Measurements from ENCODE around the gene LDLRAD4.

LDLRAD4 gene

DNA sequence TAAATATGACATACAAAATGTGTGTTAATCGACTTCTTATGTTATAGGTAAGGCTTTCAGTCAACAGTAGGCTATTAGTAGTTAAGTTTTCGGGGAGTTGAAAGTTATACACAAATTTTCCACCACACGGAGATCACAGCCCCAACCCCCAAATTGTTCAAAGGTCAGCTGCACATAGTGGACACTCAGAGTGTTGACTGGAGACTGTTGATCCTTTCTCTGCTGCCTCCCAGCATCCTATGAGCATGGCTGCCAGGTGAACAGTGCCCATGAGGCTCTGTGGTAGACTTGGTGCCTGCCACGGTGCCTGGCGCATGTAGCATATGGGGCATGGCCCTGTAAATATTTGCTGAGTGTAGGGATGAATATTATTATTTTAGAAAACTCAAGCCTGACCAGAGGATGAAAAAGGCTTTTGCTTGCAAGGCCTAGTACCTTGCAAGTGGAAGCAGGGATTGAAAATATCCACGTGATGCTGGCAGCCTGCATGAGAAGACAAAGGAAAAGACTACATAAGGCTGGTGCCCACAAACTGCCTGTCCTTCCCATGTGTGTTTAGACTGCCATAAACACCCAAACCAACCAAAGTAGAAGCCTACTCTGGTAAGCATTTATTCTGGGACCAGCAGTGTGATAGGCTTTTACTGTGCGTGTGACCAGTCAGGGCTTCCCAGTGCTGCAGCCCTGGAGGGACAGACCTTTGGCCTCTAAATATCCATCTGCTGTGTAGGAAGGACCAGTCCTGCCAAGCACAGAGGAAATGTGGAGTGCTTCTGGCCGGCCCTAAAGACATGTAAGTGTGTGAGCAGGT, 226.1 kb downstream of the LDLRAD4 start:
- DNase-seq (ENCODE audit: low read depth in 3 of 3): no peak

DNA sequence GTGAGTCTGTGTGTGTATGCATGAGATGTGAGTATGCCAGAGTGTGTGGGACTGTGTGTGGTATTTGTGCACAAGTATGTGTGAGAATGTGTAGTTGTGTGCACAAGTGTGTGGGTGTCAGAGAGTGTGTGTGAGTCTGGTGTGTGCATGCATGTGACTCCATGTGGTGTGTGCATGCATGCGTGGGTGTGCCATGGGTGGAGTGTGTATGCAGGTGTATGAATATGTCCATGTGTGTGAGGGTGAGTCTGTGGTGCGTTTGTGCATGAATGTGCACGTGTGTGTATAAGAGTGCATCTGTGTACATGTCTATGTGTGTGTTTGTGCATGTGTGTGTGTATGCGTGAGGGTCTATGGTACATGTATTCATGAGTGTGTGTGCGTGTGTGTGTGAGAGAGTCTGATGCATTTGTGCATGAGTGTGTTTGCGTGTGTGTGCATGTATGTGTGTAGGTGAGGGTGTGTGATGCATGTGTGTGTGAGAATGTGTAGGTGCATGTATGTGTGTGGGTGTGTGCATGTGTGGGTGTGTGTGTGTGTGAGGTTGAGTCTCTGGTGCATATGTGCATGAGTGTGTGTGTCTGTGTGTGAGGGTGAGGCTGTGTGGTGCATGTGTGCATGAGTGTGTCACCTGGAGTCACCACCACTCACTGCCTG, 226.8 kb downstream of the LDLRAD4 start:
- no peak for DNase-seq (ENCODE audit: low read depth in 3 of 3)

DNA sequence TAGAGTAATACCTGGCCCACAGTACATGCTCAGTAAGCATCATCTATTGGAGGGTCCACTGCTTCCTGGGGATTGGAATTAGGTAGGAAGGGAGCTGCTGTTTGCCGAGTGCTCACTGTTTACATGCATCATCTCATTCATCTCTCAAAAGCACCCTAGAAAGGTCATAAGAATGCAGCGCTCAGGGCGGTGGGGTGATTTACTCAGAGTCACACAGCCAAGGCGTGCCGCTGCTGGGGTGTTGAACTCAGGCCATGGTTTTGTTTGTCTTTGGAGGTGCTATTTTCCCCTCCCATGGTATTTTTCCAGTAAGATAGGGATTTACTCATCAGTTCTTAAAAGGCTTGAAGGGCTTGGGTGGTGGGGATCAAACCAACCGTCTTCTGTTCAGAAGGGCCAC, 227.5 kb downstream of the LDLRAD4 start:
- DNase-seq (ENCODE audit: low read depth in 3 of 3): no peak

DNA sequence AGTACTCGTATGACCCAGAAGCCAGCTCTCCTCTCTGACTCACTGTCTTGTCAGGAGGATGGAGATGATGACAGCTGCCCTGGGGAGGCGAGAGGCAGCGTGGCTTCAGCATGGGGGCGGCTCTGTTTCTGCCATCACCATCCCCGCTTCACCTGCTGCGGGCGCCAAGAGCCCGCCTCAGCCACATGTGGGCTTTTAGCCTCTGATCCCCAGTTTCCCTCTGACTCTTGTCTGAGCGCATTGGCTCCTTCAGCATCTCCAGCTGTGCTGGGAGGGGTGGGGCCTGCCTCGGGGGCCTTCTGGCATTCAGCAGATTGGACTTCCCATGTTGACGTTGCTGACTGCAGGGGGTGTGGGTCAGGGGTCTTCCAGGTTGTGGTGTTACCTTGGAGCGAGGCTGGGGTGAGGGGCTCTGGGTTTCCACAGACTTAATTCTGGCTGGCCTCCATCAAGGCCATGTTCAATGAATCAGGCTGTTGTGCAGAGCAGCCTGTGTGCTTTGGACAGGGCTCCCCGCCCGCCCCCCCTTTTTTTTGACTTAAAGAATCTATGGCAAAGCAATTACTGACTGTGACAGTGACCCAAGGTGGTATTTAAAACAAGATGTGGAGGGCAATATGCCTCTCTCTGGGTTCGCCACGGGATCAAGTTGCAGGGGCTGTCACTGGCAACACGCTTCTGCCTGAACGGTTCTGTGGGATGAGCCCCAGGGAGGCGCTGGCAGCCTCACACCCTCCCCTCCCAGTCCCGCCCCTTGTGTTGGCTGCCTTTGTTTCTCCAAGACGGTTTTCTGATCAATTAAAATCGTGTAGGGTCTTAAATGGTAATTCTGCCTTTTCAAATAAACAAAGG, 228.3 kb downstream of the LDLRAD4 start:
- DNase-seq (ENCODE audit: low read depth in 3 of 3): no peak

DNA sequence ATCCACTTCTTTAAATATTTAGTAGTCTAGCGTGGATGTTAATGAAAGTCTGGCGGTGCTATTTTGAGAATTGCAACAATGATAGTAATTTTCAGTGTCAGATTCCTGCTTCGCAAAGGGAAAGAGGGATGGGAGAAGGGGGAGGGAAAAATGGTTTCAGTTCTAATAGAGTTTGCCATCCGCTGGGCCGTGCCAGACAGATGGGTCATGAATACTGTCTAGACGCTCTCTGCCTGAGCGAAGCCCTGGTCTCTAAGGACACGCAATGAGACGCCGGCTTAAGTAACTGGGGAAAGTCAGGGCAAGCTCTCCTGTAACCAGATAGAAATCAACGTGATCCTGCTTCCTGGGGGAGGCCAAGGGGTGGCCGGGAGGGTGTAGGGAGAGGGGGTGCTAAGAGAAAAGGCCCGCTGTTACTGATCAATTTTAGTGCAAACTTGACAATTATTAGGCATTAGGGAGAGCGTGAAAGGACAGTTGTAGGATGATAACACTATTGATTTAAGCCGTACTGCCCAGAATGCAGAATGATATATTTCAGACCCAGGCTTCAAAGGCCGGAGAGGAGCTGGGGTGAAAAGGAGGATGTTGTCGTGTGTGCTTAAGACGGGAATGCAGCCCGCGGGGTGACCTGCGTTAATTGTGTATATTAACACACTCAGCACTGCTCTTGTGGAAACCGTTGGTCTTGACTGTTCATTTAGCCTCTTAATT, 229.2 kb downstream of the LDLRAD4 start:
- no peak for DNase-seq (ENCODE audit: low read depth in 3 of 3)

DNA sequence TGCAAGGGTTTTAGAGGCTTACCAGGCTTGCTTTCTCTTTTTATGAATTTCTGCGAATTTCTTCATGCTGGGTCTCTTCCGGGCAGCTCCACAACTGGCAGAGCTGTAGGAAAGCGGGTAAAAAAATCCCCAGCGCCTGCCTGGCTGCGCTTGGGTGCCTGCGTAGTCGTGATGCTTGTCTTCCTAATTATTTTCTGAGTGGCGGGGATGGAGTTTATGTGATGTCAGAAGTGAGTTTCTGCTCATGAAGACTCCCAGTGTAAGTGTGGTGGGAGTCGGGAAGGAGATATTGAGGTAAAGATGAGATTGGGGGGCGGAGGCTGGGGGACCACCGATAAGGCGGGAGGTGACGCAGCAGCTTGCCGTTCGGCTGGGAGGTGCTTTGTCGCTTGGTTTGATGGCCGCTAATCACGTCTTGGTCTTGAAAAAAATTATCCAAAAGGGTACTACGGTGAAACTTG, 229.8 kb downstream of the LDLRAD4 start:
- DNase-seq (ENCODE audit: low read depth in 3 of 3): no peak

DNA sequence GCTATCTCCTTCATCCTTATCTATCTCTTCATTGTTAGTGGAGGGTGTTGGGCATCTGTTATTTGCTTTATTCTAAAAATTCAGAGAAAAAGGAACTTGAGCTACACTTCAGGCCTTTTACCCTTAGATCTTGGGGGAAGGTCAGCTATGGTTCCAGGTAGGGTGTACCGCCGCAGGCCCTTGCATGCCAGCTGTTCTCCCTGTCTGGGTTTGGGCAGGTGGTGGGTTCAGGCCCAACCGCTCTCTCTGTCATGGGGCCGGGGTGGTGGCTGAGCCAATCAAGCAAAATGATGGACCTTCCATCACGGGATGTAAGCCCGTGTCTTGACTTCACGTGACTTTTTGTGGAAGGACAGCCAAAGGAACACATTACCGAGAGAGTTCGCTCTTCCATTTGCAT, 231.1 kb downstream of the LDLRAD4 start:
- DNase-seq (ENCODE audit: low read depth in 3 of 3): no peak

DNA sequence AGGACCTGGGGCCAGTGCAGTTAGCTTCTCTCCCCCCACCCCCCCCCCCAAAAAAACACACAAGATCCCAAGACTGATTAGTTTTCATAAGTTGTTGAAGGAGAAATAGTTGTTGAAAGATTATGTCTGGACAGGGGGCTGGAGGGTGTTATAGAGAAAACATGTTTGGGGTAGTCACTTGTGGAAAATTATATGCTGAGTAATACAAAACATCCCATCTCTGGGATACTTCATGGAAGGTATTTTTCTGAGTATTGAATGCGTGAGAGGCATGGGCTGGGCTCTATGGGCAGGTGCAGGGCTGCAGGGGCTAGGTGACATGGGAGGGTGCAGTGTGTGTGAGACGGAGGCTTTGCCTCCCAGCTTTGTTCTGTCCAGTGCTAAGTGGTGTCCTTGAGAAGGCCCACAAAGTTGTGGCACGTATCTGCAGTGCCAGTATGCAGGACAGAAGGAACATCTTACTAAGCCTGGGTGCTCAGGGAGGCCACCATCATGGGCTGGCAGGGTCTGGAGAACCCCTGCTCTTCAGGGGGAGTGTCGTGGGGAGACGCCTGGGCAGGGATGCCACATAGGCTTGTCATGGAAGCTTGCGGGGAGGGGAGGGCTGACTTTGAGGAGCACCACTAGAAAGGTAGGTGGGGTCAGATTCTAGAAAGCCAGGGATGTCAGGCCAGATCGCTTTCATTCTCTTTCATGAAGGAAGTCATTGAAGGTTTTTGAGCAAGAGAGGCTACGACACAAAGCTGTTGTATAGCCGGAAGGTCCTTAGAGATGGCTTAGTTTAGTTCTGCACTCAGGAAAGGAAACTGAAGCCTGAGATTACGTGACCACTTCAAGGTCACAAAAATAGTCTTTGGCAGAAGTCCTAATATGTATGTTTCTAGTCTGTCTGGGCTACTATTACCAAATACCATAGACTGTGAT, 232.0 kb downstream of the LDLRAD4 start:
- no peak for DNase-seq (ENCODE audit: low read depth in 3 of 3)

DNA sequence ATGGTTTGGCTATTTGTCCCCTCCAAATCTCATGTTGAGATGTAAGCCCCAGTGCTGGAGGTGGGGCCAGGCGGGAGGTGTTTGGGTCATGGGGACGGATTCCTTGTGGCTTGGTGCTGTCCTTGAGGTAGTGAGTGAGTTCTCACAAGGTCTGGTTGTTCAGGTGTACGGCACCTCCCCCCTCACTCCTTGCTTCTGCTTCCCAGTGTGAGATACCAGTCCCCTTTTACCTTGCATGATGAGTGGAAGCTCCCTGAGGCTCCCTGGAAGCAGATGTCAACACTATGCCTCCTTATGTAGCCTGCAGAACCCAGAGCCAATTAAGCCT, 232.6 kb downstream of the LDLRAD4 start:
- no peak for DNase-seq (ENCODE audit: low read depth in 3 of 3)

DNA sequence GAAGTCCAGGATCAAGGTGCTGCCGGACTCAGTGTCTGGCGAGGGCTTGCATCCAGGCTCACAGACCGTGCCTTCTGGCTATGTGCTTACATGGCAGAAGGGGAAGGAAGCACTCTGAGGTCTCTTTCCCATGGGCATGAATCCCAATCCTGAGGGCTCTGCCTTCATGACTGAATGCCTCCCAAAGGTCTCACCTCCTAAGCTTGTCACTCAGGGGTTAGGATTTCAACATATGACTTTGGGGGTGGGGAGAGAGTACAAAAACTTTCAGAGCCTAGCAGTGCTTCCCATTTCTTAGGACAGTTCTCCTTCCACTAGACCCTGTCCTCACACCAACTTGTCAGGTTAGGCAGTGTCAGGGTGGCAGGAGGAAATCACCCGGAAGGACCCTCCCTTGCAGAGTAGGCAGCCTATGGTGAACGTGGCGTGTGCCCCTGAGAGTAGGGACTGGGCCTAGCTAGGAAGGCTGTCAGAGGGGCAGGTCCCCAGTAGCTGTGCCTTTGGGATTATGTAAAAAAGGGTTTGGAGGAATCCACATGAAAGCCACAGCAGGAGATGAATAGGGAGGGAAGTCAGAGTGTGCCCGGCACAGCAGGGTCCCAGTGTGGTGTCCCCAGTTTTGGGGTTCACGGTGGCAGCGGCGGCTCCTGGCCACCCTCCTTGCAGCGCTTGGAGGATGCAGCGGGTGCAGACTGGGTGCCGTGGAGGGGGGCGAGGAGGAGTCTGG, 233.3 kb downstream of the LDLRAD4 start:
- no peak for DNase-seq (ENCODE audit: low read depth in 3 of 3)

DNA sequence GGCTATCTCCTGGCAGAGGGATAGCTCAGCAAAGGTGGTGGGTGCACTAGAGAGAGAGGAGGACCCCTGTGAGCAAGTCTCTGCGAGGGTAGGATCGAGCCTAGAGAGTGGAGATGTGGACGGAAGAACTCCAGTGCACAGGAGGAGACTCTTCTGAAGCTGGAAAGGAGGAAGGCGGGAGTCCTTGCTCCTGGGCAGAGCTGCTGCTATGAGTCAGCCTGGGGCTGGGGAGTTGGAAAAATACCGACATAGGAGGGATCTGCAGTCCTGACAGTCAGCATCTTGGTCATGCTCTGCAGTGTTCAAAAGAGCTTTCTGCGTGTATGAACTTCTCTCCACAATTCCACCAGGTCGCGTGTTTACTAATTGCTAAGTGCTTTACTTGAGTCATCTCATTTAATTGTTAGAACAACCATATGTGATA, 233.8 kb downstream of the LDLRAD4 start:
- no peak for DNase-seq (ENCODE audit: low read depth in 3 of 3)

DNA sequence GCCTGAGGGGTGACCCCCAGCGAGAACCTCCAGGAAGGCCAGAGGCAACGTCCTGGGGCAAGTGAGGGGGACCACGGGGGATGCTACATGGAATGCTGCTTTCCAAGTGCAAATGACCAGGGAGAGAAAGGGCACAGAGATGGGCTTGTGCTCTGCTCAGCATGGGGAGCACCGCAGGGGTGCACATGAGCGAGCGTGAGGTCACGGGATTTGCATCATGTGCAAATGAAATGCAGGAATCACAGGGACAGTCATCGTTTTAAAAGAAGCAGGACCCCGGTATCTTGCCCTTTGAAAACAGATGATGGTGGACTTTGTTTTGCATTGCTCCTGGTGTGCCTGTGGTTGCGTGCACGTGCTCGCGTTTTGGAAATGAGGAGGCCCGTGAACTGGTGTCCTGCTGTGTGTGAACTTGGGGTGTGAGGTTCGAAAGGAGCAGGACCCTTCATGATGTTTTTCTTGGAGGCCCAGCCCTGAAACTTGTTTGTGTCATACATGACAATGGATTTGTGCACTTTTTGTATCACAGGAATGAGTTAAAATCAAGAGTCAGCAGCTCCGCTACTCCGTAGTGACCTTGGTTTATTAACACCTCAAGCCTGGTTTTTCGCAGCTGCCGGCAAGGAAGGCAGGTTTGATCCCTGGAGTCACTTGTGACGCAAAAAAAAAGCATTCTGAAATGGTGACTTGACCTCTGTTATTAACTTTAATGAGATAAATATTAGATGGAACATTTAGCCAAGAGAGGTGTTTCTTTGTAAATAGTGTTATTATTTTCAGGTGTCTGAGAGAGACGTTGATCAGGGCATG, 234.5 kb downstream of the LDLRAD4 start:
- DNase-seq (ENCODE audit: low read depth in 3 of 3): no peak

DNA sequence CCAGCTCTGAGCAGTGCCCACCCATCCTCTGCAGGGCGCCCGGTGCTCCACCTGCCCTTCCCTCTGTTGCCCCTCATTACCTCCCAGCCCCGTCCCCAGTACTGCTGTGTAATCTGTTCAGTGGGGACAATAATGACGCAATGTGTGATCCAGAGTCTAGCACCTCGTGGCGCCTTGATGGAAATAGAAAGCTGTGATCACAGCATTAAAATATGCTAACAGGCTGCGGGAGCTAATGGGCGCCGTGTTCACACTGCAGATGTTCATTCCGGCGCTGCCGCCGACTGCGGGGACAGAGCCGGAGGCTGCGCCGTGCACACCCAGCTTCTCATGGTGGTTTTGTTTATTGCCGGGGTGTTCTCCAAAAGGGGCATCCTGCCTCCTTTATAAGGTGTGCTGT, 235.2 kb downstream of the LDLRAD4 start:
- DNase-seq (ENCODE audit: low read depth in 3 of 3): no peak

DNA sequence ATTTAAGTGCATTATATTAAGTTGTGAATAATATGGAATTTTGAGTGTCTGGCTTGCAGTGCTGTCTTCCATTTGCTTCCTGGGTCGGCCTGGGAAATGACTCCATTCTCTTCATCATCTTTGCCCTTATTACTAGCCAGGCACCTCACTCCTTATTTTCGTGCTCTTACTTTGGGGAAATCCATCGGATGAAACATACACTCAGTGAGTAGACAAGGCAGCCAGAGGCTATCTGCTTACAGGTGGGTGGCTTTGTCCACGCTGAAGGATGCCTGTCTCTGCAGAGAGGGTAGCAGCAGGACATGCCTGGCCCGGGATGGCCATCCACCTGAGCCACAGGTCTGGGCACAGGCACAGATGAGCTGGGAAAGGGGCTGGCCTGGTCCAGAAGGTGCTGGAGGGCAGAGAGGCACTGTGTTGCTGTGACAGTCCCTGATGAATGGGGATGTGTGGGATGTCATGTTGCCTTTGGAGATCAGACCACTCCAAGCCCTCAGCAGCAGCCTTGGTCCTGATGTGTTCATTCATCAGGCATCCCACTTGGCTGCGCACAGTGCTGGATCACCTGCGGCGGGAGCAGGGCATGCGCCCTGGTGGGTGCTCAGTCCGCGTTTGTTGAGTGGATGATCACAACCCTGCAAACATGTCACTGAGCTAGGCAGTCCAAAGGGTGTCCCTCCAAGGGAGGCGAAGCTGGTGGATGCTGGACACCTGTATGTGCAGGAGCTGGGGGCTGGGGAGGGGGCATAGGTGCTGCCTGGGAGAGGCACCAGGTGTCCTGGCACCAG, 236.0 kb downstream of the LDLRAD4 start:
- no peak for DNase-seq (ENCODE audit: low read depth in 3 of 3)

DNA sequence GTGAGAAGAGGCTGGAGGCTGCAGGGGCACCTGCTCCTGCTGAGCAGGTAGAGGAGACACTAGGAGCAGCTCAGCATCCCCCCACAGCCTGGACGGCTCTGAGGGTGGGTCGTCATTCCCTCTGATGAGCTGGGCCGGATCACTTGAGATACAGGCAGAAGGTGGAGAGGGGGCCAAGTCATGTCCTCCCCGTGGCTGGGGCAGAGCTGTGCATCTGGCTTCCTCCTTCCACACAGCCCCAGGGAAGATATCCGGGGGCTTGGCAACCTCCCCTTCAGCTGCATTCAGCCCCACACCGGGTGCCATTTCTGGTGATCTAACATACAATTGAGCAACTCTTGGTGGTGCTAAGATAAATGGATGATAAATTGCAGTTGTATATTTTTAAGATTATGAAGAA, 236.9 kb downstream of the LDLRAD4 start:
- DNase-seq (ENCODE audit: low read depth in 3 of 3): no peak

DNA sequence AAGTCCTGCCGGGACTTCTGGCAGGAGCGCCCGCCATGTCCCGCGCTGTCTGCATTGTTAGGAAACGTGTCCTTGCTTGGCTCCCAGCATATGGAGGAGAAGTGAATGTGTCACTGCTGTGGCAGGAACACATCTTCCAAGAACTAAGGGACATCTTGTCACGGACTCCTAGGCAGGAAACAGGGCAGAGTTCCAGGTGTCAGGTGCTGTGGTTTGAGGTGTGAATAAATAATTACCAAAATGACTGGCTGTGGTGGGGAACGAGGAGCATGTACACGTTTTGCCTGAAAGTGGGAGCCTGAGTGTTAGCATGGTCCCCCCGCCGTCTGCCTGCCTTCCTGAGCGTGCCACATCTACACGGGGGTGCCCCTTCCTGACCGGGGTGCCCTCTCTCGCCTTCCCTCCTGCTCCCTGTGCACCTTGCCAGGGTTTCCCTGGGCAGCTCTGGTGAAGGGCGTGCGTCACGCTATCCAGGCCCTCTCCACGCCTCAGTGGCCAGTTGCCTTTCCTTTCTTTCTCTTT, 237.5 kb downstream of the LDLRAD4 start:
- no peak for DNase-seq (ENCODE audit: low read depth in 3 of 3)

DNA sequence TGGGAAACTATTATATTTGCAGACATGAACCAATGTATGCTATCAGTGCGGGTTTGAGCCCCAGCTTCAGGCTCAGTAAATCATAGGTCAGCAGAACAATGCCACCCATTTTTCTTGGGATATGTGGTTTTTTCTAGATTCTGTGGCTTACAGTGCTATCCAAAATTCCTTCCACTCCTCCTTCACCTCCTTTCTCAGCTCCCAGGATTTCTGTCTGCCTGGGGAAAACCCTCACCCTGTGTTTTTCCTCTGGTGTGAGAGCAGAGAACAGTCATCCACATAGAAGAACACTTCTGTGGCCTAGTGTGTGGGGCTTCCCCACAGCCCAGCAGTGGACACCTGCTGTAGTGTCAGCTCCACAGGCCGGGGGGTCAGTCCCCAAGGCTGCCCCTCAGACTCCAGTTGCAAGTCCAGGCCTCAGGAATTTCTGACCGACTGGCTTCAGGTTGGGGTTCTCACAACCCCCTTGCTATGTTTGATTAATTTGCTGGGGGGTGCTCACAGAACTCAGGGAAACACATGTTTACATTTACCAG, 238.2 kb downstream of the LDLRAD4 start:
- no peak for DNase-seq (ENCODE audit: low read depth in 3 of 3)

DNA sequence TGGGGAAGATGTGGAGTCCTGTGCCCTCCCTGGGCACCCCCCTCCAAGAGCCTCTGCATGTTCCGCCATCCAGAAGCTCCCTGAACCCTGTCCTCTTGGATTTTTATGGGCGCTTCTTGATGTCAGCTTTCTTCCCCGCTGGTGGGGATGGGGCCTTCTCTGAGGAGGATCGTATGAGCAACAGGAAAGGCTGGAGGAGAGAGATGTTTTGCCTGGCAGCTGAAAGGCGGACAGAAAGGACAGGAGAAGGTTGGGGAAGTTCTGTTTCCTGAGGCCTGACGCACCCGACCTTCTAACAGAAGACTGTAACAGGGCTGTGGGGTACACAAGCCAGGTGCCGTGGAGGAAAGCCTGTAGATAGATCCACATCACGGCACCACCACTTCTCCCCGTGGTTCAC, 238.8 kb downstream of the LDLRAD4 start:
- DNase-seq (ENCODE audit: low read depth in 3 of 3): no peak
